Measurements from ENCODE around the gene ARAP2.
A peak's percentile ranks its signal among the peaks of the same experiment; 100 is the strongest.

ARAP2 gene

DNA sequence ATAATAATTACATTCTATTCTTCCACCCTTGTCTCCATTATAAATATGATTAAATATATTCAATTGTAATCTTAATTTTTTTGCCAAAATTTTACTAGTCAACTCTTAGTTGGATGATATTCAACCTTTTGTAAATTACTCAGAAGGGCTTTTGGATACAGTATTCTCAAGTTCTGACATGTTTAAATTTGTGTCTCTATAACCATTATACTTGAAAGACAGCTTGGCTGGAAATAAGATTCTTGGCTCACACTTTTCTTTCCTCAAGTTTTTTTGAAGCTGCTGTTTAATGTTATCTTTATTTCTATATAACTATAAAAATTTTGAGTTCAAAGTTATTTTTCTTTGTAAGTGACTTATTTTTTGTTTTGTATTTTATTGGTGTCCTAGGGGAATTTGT, 214.4 kb downstream of the ARAP2 start:
- Histone ChIP-seq H3K36me3 (replicated peaks in 1 of 2; ENCODE audit: control insufficient read depth in 2 of 2, insufficient read depth in 2 of 2, low read length in 2 of 2) (no peaks in the 10 kb centered on the region), H2BK15ac (ENCODE audit: low read length) (no peak overlapping the region)

DNA sequence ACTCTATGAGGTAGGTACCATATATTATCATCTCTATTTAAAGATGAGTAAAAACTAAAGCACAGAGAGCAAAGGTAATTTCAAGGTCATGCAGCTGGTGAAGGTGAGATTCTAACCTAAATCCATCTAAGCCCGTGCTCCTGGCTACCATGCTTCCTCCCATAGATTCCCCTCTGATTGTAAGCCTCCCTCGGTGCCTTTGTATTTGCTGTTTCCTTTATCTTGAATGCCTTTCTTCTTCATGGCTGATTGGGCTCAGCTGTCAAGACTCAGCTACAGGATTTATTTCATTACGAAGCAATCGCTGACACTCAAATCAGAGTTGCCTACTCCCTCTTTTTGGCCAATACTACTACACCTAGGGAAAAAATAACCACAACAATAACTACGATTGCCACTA, 217.1 kb downstream of the ARAP2 start:
- Histone ChIP-seq H3K9me3 (replicated peaks in 1 of 2; ENCODE audit: control insufficient read depth in 2 of 2, insufficient read depth in 1 of 2, low read depth in 1 of 2, low read length in 2 of 2) (no peaks in the 10 kb centered on the region), H3K4me2 (ENCODE audit: insufficient read depth, low read length, poor library complexity, severe bottlenecking) (no peak overlapping the region), H2BK12ac (ENCODE audit: low read length) (no peak overlapping the region), H3K4me1 (ENCODE audit: control insufficient read depth in 2 of 2, insufficient read depth in 1 of 2, low read depth in 1 of 2, low read length in 2 of 2) (peaks cover 10 to 17% of the 10 kb centered on the region in 2 donors), H3K4me3 (ENCODE audit: low read length in 2 of 2) (no peak overlapping the region), H3K14ac (ENCODE audit: low read length) (no peak overlapping the region), H2BK120ac (ENCODE audit: low read depth, low read length) (no peak overlapping the region), H2BK15ac (ENCODE audit: low read length) (no peak overlapping the region), H4K8ac (ENCODE audit: low read depth, low read length) (no peak overlapping the region), H3K27me3 (ENCODE audit: control insufficient read depth in 3 of 3, insufficient read depth in 3 of 3, low read depth in 1 of 3, low read length in 3 of 3) (no peaks in the 10 kb centered on the region), H2AFZ (ENCODE audit: low read length) (no peak overlapping the region), H3K9ac (ENCODE audit: low read depth, low read length, poor library complexity) (no peak overlapping the region), H3K4ac (ENCODE audit: low read length) (no peak overlapping the region), H3K79me1 (ENCODE audit: low read depth, low read length) (no peaks in the 10 kb centered on the region), H3K27ac (replicated peaks; ENCODE audit: low read length) (no peak overlapping the region), H4K91ac (ENCODE audit: low read depth, low read length, poor library complexity) (no peak overlapping the region), H2AK5ac (ENCODE audit: low read depth, low read length) (no peak overlapping the region), H3K23ac (ENCODE audit: low read depth, low read length, poor library complexity) (no peak overlapping the region), H3K18ac (ENCODE audit: low read length) (no peak overlapping the region), H2BK5ac (ENCODE audit: low read length) (no peak overlapping the region), H3K36me3 (replicated peaks in 1 of 2; ENCODE audit: control insufficient read depth in 2 of 2, insufficient read depth in 2 of 2, low read length in 2 of 2) (no peaks in the 10 kb centered on the region)
- peak; percentile 57 for DNase-seq (ENCODE audit: low spot score)
- WGBS, 2 donors (ENCODE audit: extremely low coverage in 2 of 2, insufficient read length in 2 of 2, insufficient replicate concordance in 1 of 2), result no CpG with 5 or more reads among the region's 5 CpGs

More for the DNA sequence above, 214.4 kb downstream of the ARAP2 start:
- Histone ChIP-seq H3K4me3 (ENCODE audit: low read length in 2 of 2) (no peak overlapping the region), H4K8ac (ENCODE audit: low read depth, low read length) (no peak overlapping the region), H3K4ac (ENCODE audit: low read length) (no peak overlapping the region), H2AFZ (ENCODE audit: low read length) (no peak overlapping the region), H3K4me2 (ENCODE audit: insufficient read depth, low read length, poor library complexity, severe bottlenecking) (no peak overlapping the region), H2BK5ac (ENCODE audit: low read length) (no peak overlapping the region), H3K18ac (ENCODE audit: low read length) (no peak overlapping the region), H2AK5ac (ENCODE audit: low read depth, low read length) (no peak overlapping the region), H3K79me1 (ENCODE audit: low read depth, low read length) (no peaks in the 10 kb centered on the region), H3K27me3 (ENCODE audit: control insufficient read depth in 3 of 3, insufficient read depth in 3 of 3, low read depth in 1 of 3, low read length in 3 of 3) (no peaks in the 10 kb centered on the region), H2BK12ac (ENCODE audit: low read length) (no peak overlapping the region), H4K91ac (ENCODE audit: low read depth, low read length, poor library complexity) (no peak overlapping the region), H3K23ac (ENCODE audit: low read depth, low read length, poor library complexity) (no peak overlapping the region), H3K14ac (ENCODE audit: low read length) (no peak overlapping the region), H3K9ac (ENCODE audit: low read depth, low read length, poor library complexity) (no peak overlapping the region), H3K4me1 (ENCODE audit: control insufficient read depth in 2 of 2, insufficient read depth in 1 of 2, low read depth in 1 of 2, low read length in 2 of 2) (peaks cover 10 to 17% of the 10 kb centered on the region in 2 donors), H3K27ac (replicated peaks; ENCODE audit: low read length) (no peak overlapping the region), H3K9me3 (replicated peaks in 1 of 2; ENCODE audit: control insufficient read depth in 2 of 2, insufficient read depth in 1 of 2, low read depth in 1 of 2, low read length in 2 of 2) (peaks cover 0 to 2% of the 10 kb centered on the region in 2 donors), H2BK120ac (ENCODE audit: low read depth, low read length) (no peak overlapping the region)
- no peak for DNase-seq (ENCODE audit: low spot score)

DNA sequence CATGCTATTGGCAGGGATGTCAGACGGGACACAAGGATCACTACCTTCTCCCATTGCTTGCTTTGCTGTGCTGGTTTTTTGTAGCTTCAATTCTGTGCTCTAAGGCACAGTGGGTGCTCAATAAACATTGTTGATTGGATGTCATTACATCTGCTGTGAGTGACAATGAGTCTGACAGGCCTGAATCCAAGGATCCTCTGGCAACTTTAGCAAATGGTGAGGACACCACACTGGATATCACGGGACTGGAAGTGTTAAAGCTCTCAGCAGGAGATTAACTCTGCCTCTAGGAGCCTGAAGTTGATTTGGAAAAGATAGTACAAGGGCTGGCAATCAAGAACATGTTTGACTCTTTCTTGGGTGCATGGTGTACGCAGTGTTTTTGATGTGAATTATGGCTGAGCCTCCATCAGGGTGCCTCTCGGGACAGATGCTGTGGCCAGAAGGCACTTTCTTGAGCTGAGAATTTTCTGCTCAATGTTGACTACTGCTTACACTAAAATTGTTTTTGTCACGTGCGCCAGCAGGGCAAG, 217.9 kb downstream of the ARAP2 start:
- Histone ChIP-seq H2BK5ac (ENCODE audit: low read length) (no peak overlapping the region), H3K4me3 (ENCODE audit: low read length in 2 of 2) (no peak overlapping the region), H2BK120ac (ENCODE audit: low read depth, low read length) (no peak overlapping the region), H3K9me3 (replicated peaks in 1 of 2; ENCODE audit: control insufficient read depth in 2 of 2, insufficient read depth in 1 of 2, low read depth in 1 of 2, low read length in 2 of 2) (no peaks in the 10 kb centered on the region), H3K4me2 (ENCODE audit: insufficient read depth, low read length, poor library complexity, severe bottlenecking) (no peak overlapping the region), H3K4me1 (ENCODE audit: control insufficient read depth in 2 of 2, insufficient read depth in 1 of 2, low read depth in 1 of 2, low read length in 2 of 2) (peaks cover 10 to 17% of the 10 kb centered on the region in 2 donors), H4K8ac (ENCODE audit: low read depth, low read length) (no peak overlapping the region), H2BK15ac (ENCODE audit: low read length) (no peak overlapping the region), H3K4ac (ENCODE audit: low read length) (no peak overlapping the region), H3K36me3 (replicated peaks in 1 of 2; ENCODE audit: control insufficient read depth in 2 of 2, insufficient read depth in 2 of 2, low read length in 2 of 2) (no peaks in the 10 kb centered on the region), H2BK12ac (ENCODE audit: low read length) (no peak overlapping the region), H3K9ac (ENCODE audit: low read depth, low read length, poor library complexity) (no peak overlapping the region), H3K23ac (ENCODE audit: low read depth, low read length, poor library complexity) (no peak overlapping the region), H3K27ac (replicated peaks; ENCODE audit: low read length) (no peak overlapping the region), H2AFZ (ENCODE audit: low read length) (peak overlapping the region; percentile 64), H3K18ac (ENCODE audit: low read length) (no peak overlapping the region), H3K79me1 (ENCODE audit: low read depth, low read length) (no peaks in the 10 kb centered on the region), H3K27me3 (ENCODE audit: control insufficient read depth in 3 of 3, insufficient read depth in 3 of 3, low read depth in 1 of 3, low read length in 3 of 3) (no peaks in the 10 kb centered on the region), H3K14ac (ENCODE audit: low read length) (no peak overlapping the region), H4K91ac (ENCODE audit: low read depth, low read length, poor library complexity) (no peak overlapping the region), H2AK5ac (ENCODE audit: low read depth, low read length) (no peak overlapping the region)
- no peak for DNase-seq (ENCODE audit: low spot score)
- WGBS, 2 donors (ENCODE audit: extremely low coverage in 2 of 2, insufficient read length in 2 of 2, insufficient replicate concordance in 1 of 2), result no CpG with 5 or more reads among the region's 6 CpGs

DNA sequence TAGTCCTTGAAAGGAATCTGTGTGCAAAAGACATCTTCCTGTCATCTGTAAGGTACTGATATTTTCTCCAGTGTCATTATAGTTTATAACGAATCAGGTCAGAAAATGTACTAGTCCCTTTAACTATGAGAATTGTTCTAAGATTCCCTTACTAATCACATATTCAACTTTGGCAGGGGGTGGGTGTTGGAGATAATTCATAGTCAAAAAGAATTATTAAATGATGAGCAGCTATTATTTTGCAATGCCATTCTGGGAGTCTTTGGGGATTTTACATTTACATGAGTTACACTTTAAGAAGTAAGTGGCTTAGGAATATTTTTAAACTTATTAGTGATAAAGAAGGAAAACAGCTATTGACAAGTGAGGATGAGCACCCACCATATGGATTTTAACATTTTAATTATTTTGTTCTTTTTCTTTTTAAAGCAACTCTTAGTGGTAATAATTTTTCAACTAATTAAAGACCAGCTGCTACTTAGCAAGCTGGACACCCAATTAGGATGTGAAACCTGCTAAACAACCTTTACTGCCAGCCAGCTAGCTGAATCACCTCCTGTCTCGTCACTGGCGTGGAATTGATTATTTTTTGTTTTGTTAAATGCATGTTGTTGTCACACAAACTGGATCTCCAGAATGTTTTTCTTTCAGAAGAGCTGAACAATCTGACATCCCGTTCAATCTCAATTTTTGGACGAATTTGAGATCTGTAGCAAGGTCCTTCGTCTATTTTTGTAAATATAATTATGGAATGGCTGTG, 219.2 kb downstream of the ARAP2 start:
- H3K27me3 ChIP-seq (ENCODE audit: control insufficient read depth in 3 of 3, insufficient read depth in 3 of 3, low read depth in 1 of 3, low read length in 3 of 3), result no peaks in the 10 kb centered on the region

More for the DNA sequence above, 219.2 kb downstream of the ARAP2 start:
- Histone ChIP-seq H2BK120ac (ENCODE audit: low read depth, low read length) (no peak overlapping the region), H3K4me2 (ENCODE audit: insufficient read depth, low read length, poor library complexity, severe bottlenecking) (no peak overlapping the region), H4K91ac (ENCODE audit: low read depth, low read length, poor library complexity) (no peak overlapping the region), H3K9me3 (replicated peaks in 1 of 2; ENCODE audit: control insufficient read depth in 2 of 2, insufficient read depth in 1 of 2, low read depth in 1 of 2, low read length in 2 of 2) (no peaks in the 10 kb centered on the region), H3K14ac (ENCODE audit: low read length) (no peak overlapping the region), H2BK12ac (ENCODE audit: low read length) (no peak overlapping the region), H3K23ac (ENCODE audit: low read depth, low read length, poor library complexity) (no peak overlapping the region), H3K9ac (ENCODE audit: low read depth, low read length, poor library complexity) (no peak overlapping the region), H3K4ac (ENCODE audit: low read length) (no peak overlapping the region), H3K27ac (replicated peaks; ENCODE audit: low read length) (no peak overlapping the region), H3K18ac (ENCODE audit: low read length) (no peak overlapping the region), H3K79me1 (ENCODE audit: low read depth, low read length) (no peaks in the 10 kb centered on the region), H3K4me1 (ENCODE audit: control insufficient read depth in 2 of 2, insufficient read depth in 1 of 2, low read depth in 1 of 2, low read length in 2 of 2) (peaks cover 10 to 17% of the 10 kb centered on the region in 2 donors), H2AK5ac (ENCODE audit: low read depth, low read length) (no peak overlapping the region), H2BK15ac (ENCODE audit: low read length) (no peak overlapping the region), H4K8ac (ENCODE audit: low read depth, low read length) (no peak overlapping the region), H2BK5ac (ENCODE audit: low read length) (no peak overlapping the region), H2AFZ (ENCODE audit: low read length) (no peak overlapping the region), H3K36me3 (replicated peaks in 1 of 2; ENCODE audit: control insufficient read depth in 2 of 2, insufficient read depth in 2 of 2, low read length in 2 of 2) (no peaks in the 10 kb centered on the region), H3K4me3 (ENCODE audit: low read length in 2 of 2) (no peak overlapping the region)
- no peak for DNase-seq (ENCODE audit: low spot score)
- no CpG with 5 or more reads among the region's 6 CpGs for WGBS, 2 donors (ENCODE audit: extremely low coverage in 2 of 2, insufficient read length in 2 of 2, insufficient replicate concordance in 1 of 2)
